ENCODE measurements around the gene KLK2.

KLK2 gene

GRCh38 chr19:50873056-50873455, at the start of gene KLK2:
TSS of gene KLK2 (plus strand) at chr19:50873439. CDS start at chr19:50873474, 35 bp downstream.
- DNase-seq (ENCODE audit: low read depth in 2 of 3, low spot score in 2 of 3): no peak

GRCh38 chr19:50826492-50827240, 46.6 kb upstream of the KLK2 start:
- DNase-seq (ENCODE audit: low read depth in 2 of 3, low spot score in 2 of 3): no peak

GRCh38 chr19:50827476-50827875, 45.8 kb upstream of the KLK2 start:
- DNase-seq (ENCODE audit: low read depth in 2 of 3, low spot score in 2 of 3): no peak

- DNase-seq (ENCODE audit: low read depth in 2 of 3, low spot score in 2 of 3): no peak
Measured at GRCh38 chr19:50829801-50830200, 43.4 kb upstream of the KLK2 start.

GRCh38 chr19:50830266-50831025, 42.8 kb upstream of the KLK2 start:
- no peak for DNase-seq (ENCODE audit: low read depth in 2 of 3, low spot score in 2 of 3)

GRCh38 chr19:50831026-50831396, 42.2 kb upstream of the KLK2 start:
- no peak for DNase-seq (ENCODE audit: low read depth in 2 of 3, low spot score in 2 of 3)

GRCh38 chr19:50832666-50833065, 40.6 kb upstream of the KLK2 start:
- DNase-seq (ENCODE audit: low read depth in 2 of 3, low spot score in 2 of 3): no peak

GRCh38 chr19:50833117-50833801, 40.0 kb upstream of the KLK2 start, which contains the start of gene KLK15:
TSS of gene KLK15 (minus strand) at chr19:50833574. CDS start at chr19:50831492, 2,082 bp downstream.
- no peak for DNase-seq (ENCODE audit: low read depth in 2 of 3, low spot score in 2 of 3)

- no peak for DNase-seq (ENCODE audit: low read depth in 2 of 3, low spot score in 2 of 3)
Measured at GRCh38 chr19:50833802-50834167, 39.5 kb upstream of the KLK2 start.

GRCh38 chr19:50835103-50835784, 38.0 kb upstream of the KLK2 start:
- DNase-seq (ENCODE audit: low read depth in 2 of 3, low spot score in 2 of 3): no peak

GRCh38 chr19:50835785-50836542, 37.3 kb upstream of the KLK2 start:
- peak; percentile 39 to 55 (median 47) for DNase-seq (ENCODE audit: low read depth in 2 of 3, low spot score in 2 of 3)

GRCh38 chr19:50836543-50837195, 36.6 kb upstream of the KLK2 start:
- no peak for DNase-seq (ENCODE audit: low read depth in 2 of 3, low spot score in 2 of 3)

GRCh38 chr19:50837300-50837699, 35.9 kb upstream of the KLK2 start:
- DNase-seq (ENCODE audit: low read depth in 2 of 3, low spot score in 2 of 3): no peak

GRCh38 chr19:50838239-50838638, 35.0 kb upstream of the KLK2 start:
- DNase-seq (ENCODE audit: low read depth in 2 of 3, low spot score in 2 of 3): no peak

- no peak for DNase-seq (ENCODE audit: low read depth in 2 of 3, low spot score in 2 of 3)
Measured at GRCh38 chr19:50839712-50840655, 33.3 kb upstream of the KLK2 start.

GRCh38 chr19:50842130-50842529, 31.1 kb upstream of the KLK2 start:
- no peak for DNase-seq (ENCODE audit: low read depth in 2 of 3, low spot score in 2 of 3)

GRCh38 chr19:50843205-50843604, 30.0 kb upstream of the KLK2 start:
- no peak for DNase-seq (ENCODE audit: low read depth in 2 of 3, low spot score in 2 of 3)

GRCh38 chr19:50843701-50844221, 29.5 kb upstream of the KLK2 start:
- no peak for DNase-seq (ENCODE audit: low read depth in 2 of 3, low spot score in 2 of 3)
